Mesenchymal stem cell (in vitro differentiated cells and primary cell): Measurements from ENCODE around the gene VARS2.
A peak's percentile ranks its signal among the peaks of the same experiment; 100 is the strongest.

ENCODE experiments used
- DNase-seq: peaks from one replicate; pipeline ENCODE4 v3.0.0-alpha.2; 2013
- H2AFZ ChIP-seq: one replicate; pipeline ENCODE4 v1.6.1; 2013; ENCODE audit warnings: low read depth, mild to moderate bottlenecking, control low read depth, inconsistent platforms, low read length, moderate library complexity
- H2AK5ac ChIP-seq: 2 replicates; pipeline ENCODE4 v1.6.1; 2013; ENCODE audit warnings: low read length, moderate library complexity, mild to moderate bottlenecking, inconsistent platforms; ENCODE audit not compliant: severe bottlenecking
- H2BK120ac ChIP-seq: one replicate; pipeline ENCODE4 v1.6.1; 2013; ENCODE audit warnings: low read depth, mild to moderate bottlenecking, inconsistent platforms, low read length, moderate library complexity
- H2BK12ac ChIP-seq, 2 experiments: one replicate each; pipeline ENCODE4 v1.6.1; 2013; ENCODE audit warnings: inconsistent platforms in 2 of 2, low read length in 2 of 2, mild to moderate bottlenecking in 2 of 2, moderate library complexity in 2 of 2, control low read depth in 1 of 2
- H2BK15ac ChIP-seq: one replicate; pipeline ENCODE4 v1.6.1; 2013; ENCODE audit warnings: mild to moderate bottlenecking, low read depth, inconsistent platforms; ENCODE audit not compliant: poor library complexity, severe bottlenecking
- H2BK5ac ChIP-seq: 2 replicates; pipeline ENCODE4 v1.6.1; 2013; ENCODE audit warnings: low read depth, mild to moderate bottlenecking, low read length, control low read depth, inconsistent platforms; ENCODE audit not compliant: poor library complexity, severe bottlenecking
- H3K14ac ChIP-seq, 2 experiments: one replicate each; pipeline ENCODE4 v1.6.1; 2013; ENCODE audit warnings: inconsistent platforms in 2 of 2, low read length in 2 of 2, control low read depth in 1 of 2, mild to moderate bottlenecking in 1 of 2, moderate library complexity in 1 of 2
- H3K18ac ChIP-seq, 2 experiments: one replicate each; pipeline ENCODE4 v1.6.1; 2013; ENCODE audit warnings: inconsistent platforms in 2 of 2, low read length in 2 of 2, control low read depth in 1 of 2, low read depth in 1 of 2, mild to moderate bottlenecking in 1 of 2
- H3K23ac ChIP-seq, 2 experiments: one replicate each; pipeline ENCODE4 v1.6.1; 2013; ENCODE audit warnings: inconsistent platforms in 2 of 2, low read length in 2 of 2, mild to moderate bottlenecking in 2 of 2, moderate library complexity in 2 of 2, control low read depth in 1 of 2
- H3K27ac ChIP-seq: 2 replicates; pipeline ENCODE4 v1.5.1; 2013; ENCODE audit warnings: mild to moderate bottlenecking, moderate library complexity, low read length, control low read depth, inconsistent platforms; ENCODE audit not compliant: poor library complexity, severe bottlenecking
- H3K27me3 ChIP-seq, 2 experiments: 2 replicates each; pipeline versions ENCODE4 v1.6.1 to v1.7.0; 2013; ENCODE audit warnings: low read length in 2 of 2, mild to moderate bottlenecking in 2 of 2, moderate library complexity in 2 of 2, control low read depth in 1 of 2, inconsistent platforms in 1 of 2; ENCODE audit not compliant: control insufficient read depth in 1 of 2, insufficient read depth in 1 of 2
- H3K36me3 ChIP-seq, 2 experiments: 2 replicates each; pipeline versions ENCODE4 v1.6.1 to v1.7.0; 2013; ENCODE audit warnings: low read length in 2 of 2, control low read depth in 1 of 2, inconsistent platforms in 1 of 2, low read depth in 1 of 2, mild to moderate bottlenecking in 1 of 2; ENCODE audit not compliant: insufficient read depth in 2 of 2, control insufficient read depth in 1 of 2
- H3K4ac ChIP-seq, 2 experiments: one replicate each; pipeline ENCODE4 v1.6.1; 2013; ENCODE audit warnings: inconsistent platforms in 2 of 2, low read length in 2 of 2, mild to moderate bottlenecking in 2 of 2, moderate library complexity in 2 of 2, control low read depth in 1 of 2, low read depth in 1 of 2
- H3K4me1 ChIP-seq: 2 replicates; pipeline ENCODE4 v1.6.1; 2013; ENCODE audit warnings: low read depth, low read length, control low read depth; ENCODE audit not compliant: control insufficient read depth, insufficient read depth
- H3K4me2 ChIP-seq: 2 replicates; pipeline ENCODE4 v1.6.1; 2013; ENCODE audit warnings: low read length, mild to moderate bottlenecking, inconsistent platforms; ENCODE audit not compliant: poor library complexity, severe bottlenecking
- H3K4me3 ChIP-seq, 2 experiments: 2 replicates each; pipeline versions ENCODE4 v1.5.1 to v1.7.0; 2013; ENCODE audit warnings: low read length in 2 of 2, mild to moderate bottlenecking in 2 of 2, control low read depth in 1 of 2, low read depth in 1 of 2; ENCODE audit not compliant: insufficient read depth in 1 of 2
- H3K79me1 ChIP-seq: replicated peaks from 2 replicates; pipeline ENCODE4 v1.6.1; 2013; ENCODE audit warnings: mild to moderate bottlenecking, control low read depth, low read length, inconsistent platforms; ENCODE audit not compliant: poor library complexity, severe bottlenecking
- H3K9ac ChIP-seq: 2 replicates; pipeline ENCODE4 v1.7.0; 2013; ENCODE audit warnings: mild to moderate bottlenecking, low read length, moderate library complexity
- H3K9me3 ChIP-seq: 2 replicates; pipeline ENCODE4 v1.7.0; 2013; ENCODE audit warnings: mild to moderate bottlenecking, low read length; ENCODE audit not compliant: control insufficient read depth
- H4K8ac ChIP-seq: one replicate; pipeline ENCODE4 v1.6.1; 2013; ENCODE audit warnings: inconsistent platforms, mild to moderate bottlenecking, low read length, moderate library complexity
- H4K91ac ChIP-seq: one replicate; pipeline ENCODE4 v1.6.1; 2013; ENCODE audit warnings: mild to moderate bottlenecking, low read length, inconsistent platforms
- WGBS: methylation state at CpG from one replicate; pipeline ENCODE4 v1.1.7; 2013; ENCODE audit warnings: mixed read lengths; 5-methylcytosine and 5-hydroxymethylcytosine counted together

Gene VARS2

DNA sequence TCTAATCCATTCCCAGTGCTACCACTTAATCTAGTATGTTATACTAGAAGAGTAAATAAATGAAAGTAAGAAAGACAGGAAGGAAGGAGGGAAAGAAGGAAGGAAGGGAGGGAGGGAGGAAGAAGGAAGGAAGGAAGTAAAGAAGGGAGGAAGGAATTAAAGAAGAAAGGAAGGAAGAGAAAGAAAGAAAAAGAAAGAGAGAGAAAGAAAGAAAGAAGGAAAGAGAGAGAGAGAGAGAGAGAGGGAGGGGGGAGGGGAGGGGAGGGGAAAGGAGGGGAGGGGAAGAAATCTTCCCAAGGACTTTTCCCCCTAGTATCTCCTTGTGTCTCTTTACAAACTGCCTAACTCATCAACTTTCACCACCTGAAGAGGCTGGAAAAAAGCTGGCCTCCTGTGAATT, 48.7 kb downstream of the VARS2 start:
- peaks cover 9% of the 10 kb centered on the region for H3K4me1 ChIP-seq

GRCh38 chr6:30963641-30964040, 49.6 kb downstream of the VARS2 start:
- no peak overlapping the region for H3K9ac ChIP-seq
- H3K9me3 ChIP-seq, result no peaks in the 10 kb centered on the region
- 84% methylated on average over 6 of the region's 6 CpGs for WGBS
- no peak overlapping the region for H3K27ac ChIP-seq
- no peaks in the 10 kb centered on the region for H3K36me3 ChIP-seq
- H3K18ac ChIP-seq, result no peak overlapping the region
- H3K4me1 ChIP-seq, result peaks cover 9% of the 10 kb centered on the region
- no peak overlapping the region for H2AK5ac ChIP-seq
- H3K79me1 ChIP-seq, result no peaks in the 10 kb centered on the region
- H3K4me2 ChIP-seq, result no peak overlapping the region
- no peak overlapping the region for H2BK12ac ChIP-seq
- no peak overlapping the region for H2BK120ac ChIP-seq
- H4K8ac ChIP-seq, result no peak overlapping the region
- no peak overlapping the region for H2AFZ ChIP-seq
- H3K4ac ChIP-seq, result no peak overlapping the region
- no peak overlapping the region for H3K14ac ChIP-seq
- H2BK5ac ChIP-seq, result no peak overlapping the region
- H4K91ac ChIP-seq, result no peak overlapping the region
- H3K27me3 ChIP-seq, result peaks cover 8 to 21% of the 10 kb centered on the region in 2 experiments
- no peak overlapping the region for H2BK15ac ChIP-seq
- no peak for DNase-seq
- no peak overlapping the region for H3K4me3 ChIP-seq
- no peak overlapping the region for H3K23ac ChIP-seq

More for the DNA sequence above, 48.7 kb downstream of the VARS2 start:
- Histone ChIP-seq H2BK120ac (no peak overlapping the region), H4K8ac (no peak overlapping the region), H3K36me3 (no peaks in the 10 kb centered on the region), H3K14ac (no peak overlapping the region), H3K23ac (no peak overlapping the region), H3K9me3 (no peaks in the 10 kb centered on the region), H3K27ac (no peak overlapping the region), H2BK5ac (no peak overlapping the region), H3K4ac (no peak overlapping the region), H2BK15ac (no peak overlapping the region), H3K27me3 (peaks cover 11 to 27% of the 10 kb centered on the region in 2 experiments), H3K18ac (no peak overlapping the region), H4K91ac (no peak overlapping the region), H2AK5ac (no peak overlapping the region), H3K9ac (no peak overlapping the region), H2BK12ac (no peak overlapping the region), H3K4me3 (no peak overlapping the region), H3K4me2 (no peak overlapping the region), H2AFZ (no peak overlapping the region), H3K79me1 (no peaks in the 10 kb centered on the region)
- DNase-seq, result no peak

DNA sequence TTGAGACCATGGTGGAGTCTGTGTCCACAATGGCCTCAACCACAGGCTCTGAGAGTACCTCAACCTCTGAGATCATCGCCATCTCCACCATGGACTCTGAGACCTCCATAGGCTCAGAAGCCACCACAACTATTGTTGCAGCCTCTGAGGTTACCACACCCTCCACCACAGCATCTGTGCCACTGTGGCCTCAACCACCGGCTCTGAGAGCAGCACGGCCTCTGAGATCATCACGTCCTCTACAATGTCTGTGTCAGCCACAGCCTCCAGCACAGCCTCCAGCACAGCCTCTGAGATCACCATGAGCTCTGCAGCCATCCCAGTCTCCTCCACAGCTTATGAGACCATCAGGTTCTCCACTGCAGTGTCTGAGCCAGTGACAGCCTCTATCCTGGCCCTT, 50.0 kb downstream of the VARS2 start:
- no peak for DNase-seq
- H3K4ac ChIP-seq, result peak overlapping the region in 1 of 2 experiments; percentile 5
- H2AK5ac ChIP-seq, result peak overlapping the region; percentile 84
- no peak overlapping the region for H2AFZ ChIP-seq
- no peak overlapping the region for H4K8ac ChIP-seq
- H3K79me1 ChIP-seq, result no peaks in the 10 kb centered on the region
- peaks cover 9% of the 10 kb centered on the region for H3K4me1 ChIP-seq
- H2BK15ac ChIP-seq, result no peak overlapping the region
- H3K18ac ChIP-seq, result no peak overlapping the region
- no peak overlapping the region for H2BK5ac ChIP-seq
- no peak overlapping the region for H4K91ac ChIP-seq
- no peaks in the 10 kb centered on the region for H3K36me3 ChIP-seq
- no peak overlapping the region for H3K9ac ChIP-seq
- peak overlapping the region in 1 of 2 experiments; percentile 9 for H3K14ac ChIP-seq
- no peak overlapping the region for H3K4me2 ChIP-seq
- H3K23ac ChIP-seq, result peak overlapping the region in 1 of 2 experiments; percentile 9
- WGBS, result 79% methylated on average over 4 of the region's 4 CpGs
- no peaks in the 10 kb centered on the region for H3K9me3 ChIP-seq
- H3K27ac ChIP-seq, result no peak overlapping the region
- no peak overlapping the region for H3K4me3 ChIP-seq
- H3K27me3 ChIP-seq, result peaks cover 8 to 21% of the 10 kb centered on the region in 2 experiments
- no peak overlapping the region for H2BK120ac ChIP-seq
- no peak overlapping the region for H2BK12ac ChIP-seq

DNA sequence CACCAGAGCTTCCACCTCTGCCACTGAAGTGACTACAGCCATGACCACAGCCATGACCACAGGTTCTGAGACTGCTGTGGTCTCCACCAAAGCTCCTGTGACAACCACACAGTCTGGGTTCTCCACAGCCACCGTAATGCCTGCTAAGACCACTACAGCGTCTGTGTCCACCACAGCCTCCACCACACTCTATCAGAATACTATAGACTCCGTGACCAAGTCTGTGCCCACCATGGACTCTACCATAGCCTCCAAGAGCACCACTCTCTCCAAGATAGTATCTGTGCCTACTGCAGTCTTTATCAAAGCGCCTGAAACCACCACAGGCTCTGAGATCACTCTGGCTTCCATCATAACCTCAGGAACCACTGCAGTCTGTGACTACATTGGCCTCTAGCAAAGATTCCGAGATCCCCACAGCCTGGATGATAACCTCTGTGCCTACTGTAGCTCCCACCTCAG, 51.1 kb downstream of the VARS2 start:
- H3K4ac ChIP-seq, result no peak overlapping the region
- H3K23ac ChIP-seq, result no peak overlapping the region
- H4K8ac ChIP-seq, result no peak overlapping the region
- H3K4me2 ChIP-seq, result no peak overlapping the region
- H3K36me3 ChIP-seq, result no peaks in the 10 kb centered on the region
- 71% methylated on average over 5 of the region's 5 CpGs for WGBS
- no peaks in the 10 kb centered on the region for H3K79me1 ChIP-seq
- H2BK12ac ChIP-seq, result no peak overlapping the region
- no peak overlapping the region for H3K9ac ChIP-seq
- H2BK5ac ChIP-seq, result no peak overlapping the region
- no peak overlapping the region for H3K14ac ChIP-seq
- H3K27me3 ChIP-seq, result peaks cover 8 to 21% of the 10 kb centered on the region in 2 experiments
- no peak overlapping the region for H3K18ac ChIP-seq
- no peak overlapping the region for H2BK120ac ChIP-seq
- H3K27ac ChIP-seq, result no peak overlapping the region
- H2AFZ ChIP-seq, result no peak overlapping the region
- no peak for DNase-seq
- no peak overlapping the region for H4K91ac ChIP-seq
- H3K9me3 ChIP-seq, result no peaks in the 10 kb centered on the region
- H2BK15ac ChIP-seq, result no peak overlapping the region
- H2AK5ac ChIP-seq, result no peak overlapping the region
- no peak overlapping the region for H3K4me3 ChIP-seq
- peaks cover 9% of the 10 kb centered on the region for H3K4me1 ChIP-seq
